OCI-LY3 (cell line): ENCODE measurements around the gene C2orf80.

Experiments
- H2AFZ ChIP-seq: fragments of 200-600, 300-600 bp; shearing (Covaris generic); 2 replicates; pipeline ENCODE4 v1.6.0; 2014; ENCODE audit warnings: antibody characterized with exemption, low read depth, low read length
- H3K27ac ChIP-seq: fragments of 200-600, 300-600 bp; sonication (generic); 2 replicates; pipeline ENCODE4 v1.5.1; 2014; ENCODE audit warnings: mild to moderate bottlenecking, low read length, moderate library complexity, mixed read lengths
- H3K27me3 ChIP-seq: fragments of 200-600, 300-600 bp; sonication (generic); 2 replicates; pipeline ENCODE4 v1.6.1; 2014; ENCODE audit warnings: low read depth, low read length, mixed read lengths
- H3K36me3 ChIP-seq: fragments of 200-600, 300-600 bp; sonication (generic); replicated peaks from 2 replicates; pipeline ENCODE3; 2014; ENCODE audit warnings: low read depth, low read length, mixed read lengths
- H3K4me1 ChIP-seq: fragments of 300-600, 200-600 bp; sonication (generic); 2 replicates; pipeline ENCODE4 v1.6.1; 2014; ENCODE audit warnings: low read length, mixed read lengths
- H3K4me2 ChIP-seq: fragments of 200-600, 300-600 bp; sonication (generic); 2 replicates; pipeline ENCODE4 v1.6.1; 2014; ENCODE audit warnings: low read length, mixed read lengths
- H3K4me3 ChIP-seq: fragments of 300-600, 200-600 bp; sonication (generic); 2 replicates; pipeline ENCODE4 v1.5.1; 2014; ENCODE audit warnings: antibody characterized with exemption, mild to moderate bottlenecking, low read length, moderate library complexity
- H3K79me2 ChIP-seq: fragments of 300-600, 200-600 bp; shearing (Covaris generic); 2 replicates; pipeline ENCODE4 v1.6.1; 2014; ENCODE audit warnings: mild to moderate bottlenecking, low read length, mixed read lengths
- H3K9ac ChIP-seq: fragments of 300-600, 200-600 bp; shearing (Covaris generic); 2 replicates; pipeline ENCODE4 v1.6.0; 2014; ENCODE audit warnings: mild to moderate bottlenecking, low read length, moderate library complexity
- H3K9me3 ChIP-seq: fragments of 200-600, 300-600 bp; shearing (Covaris generic); 2 replicates; pipeline ENCODE4 v1.6.1; 2014; ENCODE audit warnings: low read length, mixed read lengths; ENCODE audit not compliant: insufficient read depth
- H4K20me1 ChIP-seq: fragments of 200-600, 300-600 bp; sonication (generic); 2 replicates; pipeline ENCODE4 v1.6.1; 2016; ENCODE audit warnings: low read length, mixed read lengths; ENCODE audit not compliant: insufficient read depth
- CTCF ChIP-seq: fragments of 200-600, 300-600 bp; sonication (generic); IDR thresholded peaks from 2 replicates; pipeline ENCODE4 v1.5.1; 2014; ENCODE audit warnings: antibody characterized with exemption, low read length, low read depth
- EZH2phosphoT487 ChIP-seq: fragments of 200-600 bp; shearing (Covaris generic); IDR thresholded peaks from 2 replicates; pipeline ENCODE4 v1.6.1; 2018; ENCODE audit warnings: antibody characterized with exemption, mixed run types, low read depth

The C2orf80 gene

GRCh38 chr2:208179028-208179609 is 10.7 kb downstream of the C2orf80 start:
- H3K4me3 ChIP-seq: no peak overlapping the region
- no peaks in the 10 kb centered on the region for H4K20me1 ChIP-seq
- peak overlapping the region; percentile 39; the same call in 1 of the 2 replicates for H2AFZ ChIP-seq
- TF ChIP-seq EZH2phosphoT487: no peak
- no peak for TF ChIP-seq CTCF
- no peak overlapping the region for H3K9ac ChIP-seq
- 0 out of 2 replicates have a peak overlapping the region, but pooled peaks have one; percentile 2 for H3K4me2 ChIP-seq
- no peak overlapping the region for H3K27ac ChIP-seq
- H3K79me2 ChIP-seq: no peaks in the 10 kb centered on the region
- H3K4me1 ChIP-seq: peaks cover 12% of the 10 kb centered on the region
- H3K36me3 ChIP-seq: no peaks in the 10 kb centered on the region
- H3K9me3 ChIP-seq: no peaks in the 10 kb centered on the region
- no peaks in the 10 kb centered on the region for H3K27me3 ChIP-seq

GRCh38 chr2:208175840-208176153 is 14.0 kb downstream of the C2orf80 start:
- Histone ChIP-seq H3K4me3 (no peak overlapping the region), H2AFZ (peak overlapping the region; percentile 28; the same call in 1 of the 2 replicates), H3K4me1 (peaks cover 11% of the 10 kb centered on the region)

GRCh38 chr2:208175069-208175839 is 14.6 kb downstream of the C2orf80 start:
- no peaks in the 10 kb centered on the region for H3K9me3 ChIP-seq
- peak overlapping the region; percentile 28; the same call in 1 of the 2 replicates for H2AFZ ChIP-seq
- H3K4me1 ChIP-seq: peaks cover 11% of the 10 kb centered on the region
- peak overlapping the region; percentile 40 for H3K4me2 ChIP-seq
- H3K36me3 ChIP-seq: no peaks in the 10 kb centered on the region
- no peaks in the 10 kb centered on the region for H4K20me1 ChIP-seq
- no peak for TF ChIP-seq EZH2phosphoT487
- TF ChIP-seq CTCF: peak; percentile 86
- peaks cover 1% of the 10 kb centered on the region for H3K27me3 ChIP-seq
- H3K9ac ChIP-seq: no peak overlapping the region
- H3K27ac ChIP-seq: no peak overlapping the region
- H3K79me2 ChIP-seq: no peaks in the 10 kb centered on the region
- H3K4me3 ChIP-seq: no peak overlapping the region

More at GRCh38 chr2:208175840-208176153, 14.0 kb downstream of the C2orf80 start:
- no peaks in the 10 kb centered on the region for H3K9me3 ChIP-seq
- TF ChIP-seq CTCF (no peak), EZH2phosphoT487 (no peak)
- 0 out of 2 replicates have a peak overlapping the region, but pooled peaks have one; percentile 15 for H3K4me2 ChIP-seq
- H3K36me3 ChIP-seq: no peaks in the 10 kb centered on the region
- H4K20me1 ChIP-seq: no peaks in the 10 kb centered on the region
- H3K27ac ChIP-seq: no peak overlapping the region
- H3K27me3 ChIP-seq: no peaks in the 10 kb centered on the region; the same call in 1 of the 2 replicates
- H3K9ac ChIP-seq: no peak overlapping the region
- H3K79me2 ChIP-seq: no peaks in the 10 kb centered on the region

GRCh38 chr2:208174144-208174543 is 15.7 kb downstream of the C2orf80 start:
- Histone ChIP-seq H3K9me3 (no peaks in the 10 kb centered on the region), H4K20me1 (no peaks in the 10 kb centered on the region), H3K27me3 (peaks cover 4% of the 10 kb centered on the region), H3K36me3 (no peaks in the 10 kb centered on the region), H3K4me2 (no peak overlapping the region), H2AFZ (no peak overlapping the region), H3K27ac (no peak overlapping the region), H3K9ac (no peak overlapping the region), H3K4me3 (no peak overlapping the region), H3K4me1 (peaks cover 5% of the 10 kb centered on the region), H3K79me2 (no peaks in the 10 kb centered on the region)
- TF ChIP-seq EZH2phosphoT487 (no peak), CTCF (no peak)
